CD4-positive, alpha-beta T cell treated with Interleukin-1 beta for 1 hour (primary cell): ENCODE data around the gene RPRD1B.

Experiments
- DNase-seq, 2 donors: peaks; one replicate each; pipeline ENCODE4 v3.0.0-alpha.2; 2020 to 2022

RPRD1B gene

DNA sequence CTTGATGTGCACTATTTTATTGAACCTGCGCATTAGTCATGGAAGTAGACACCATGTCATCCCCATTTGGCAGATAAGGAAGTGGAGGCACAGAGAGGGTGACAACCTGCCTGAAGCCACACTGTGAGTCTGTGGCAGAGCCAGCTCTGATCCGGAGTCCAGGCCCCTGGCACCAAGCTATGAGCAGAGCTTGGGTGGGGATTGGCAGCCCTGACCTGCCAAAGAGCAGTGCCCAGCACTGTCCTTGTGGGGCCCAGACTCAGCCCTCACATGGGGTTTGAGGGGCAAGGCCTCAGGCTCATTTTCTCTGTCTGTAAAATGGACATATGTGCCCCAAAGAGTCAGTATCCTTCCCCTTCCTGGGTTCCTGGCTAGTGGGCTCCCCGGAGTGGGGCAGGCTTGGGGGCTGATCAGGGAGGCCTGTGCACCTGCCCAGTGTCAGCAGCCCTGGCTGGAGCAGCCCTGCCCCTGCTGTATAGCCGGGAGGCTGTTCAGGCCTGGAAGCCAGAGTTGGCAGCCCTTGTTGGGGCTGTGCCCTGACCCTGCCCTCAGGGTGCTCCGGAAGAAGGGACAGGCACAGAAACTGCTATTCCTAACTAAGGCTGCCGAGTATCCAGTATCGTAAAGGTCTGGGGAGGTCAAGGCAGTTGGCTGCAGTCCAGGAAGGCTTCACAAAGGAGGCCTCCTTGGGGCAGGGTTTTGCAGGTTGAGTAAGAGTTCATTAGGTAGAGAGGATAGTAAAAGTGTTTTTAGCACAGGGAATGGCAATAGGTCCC is 92.8 kb downstream of the RPRD1B start:
- no peak for DNase-seq

DNA sequence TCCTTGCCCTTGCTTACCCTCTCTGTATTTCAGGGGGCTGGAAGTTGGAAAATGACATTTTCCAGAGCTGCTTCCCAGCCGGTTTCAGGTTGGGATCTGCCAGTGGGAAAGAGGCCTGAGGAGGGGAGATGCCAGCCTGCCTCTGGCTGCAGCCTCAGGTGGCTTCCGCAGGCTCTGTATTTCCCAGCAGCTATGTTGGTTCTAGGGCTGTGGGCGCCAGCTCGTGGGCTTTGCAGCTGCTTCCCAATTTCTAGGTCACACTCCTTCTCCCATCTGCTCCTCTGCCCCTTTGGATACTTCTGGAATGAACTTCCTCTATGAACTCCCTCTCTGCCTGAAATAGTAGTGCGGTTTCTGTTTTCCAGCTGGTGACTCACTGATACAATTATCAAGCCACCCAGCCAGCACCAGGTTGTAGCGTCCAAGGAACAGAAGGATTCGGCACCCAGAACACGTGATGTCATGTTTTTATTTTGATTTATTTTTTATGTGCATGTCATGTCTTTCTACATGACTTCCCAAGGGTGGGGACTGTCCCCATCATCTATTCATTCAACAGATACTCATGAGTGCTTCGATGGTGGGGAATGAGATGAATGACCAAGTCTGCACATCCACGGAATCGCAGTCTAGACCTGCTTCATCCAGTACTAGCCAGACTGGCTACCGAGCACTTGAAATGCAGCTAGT is 93.5 kb downstream of the RPRD1B start:
- no peak for DNase-seq

DNA sequence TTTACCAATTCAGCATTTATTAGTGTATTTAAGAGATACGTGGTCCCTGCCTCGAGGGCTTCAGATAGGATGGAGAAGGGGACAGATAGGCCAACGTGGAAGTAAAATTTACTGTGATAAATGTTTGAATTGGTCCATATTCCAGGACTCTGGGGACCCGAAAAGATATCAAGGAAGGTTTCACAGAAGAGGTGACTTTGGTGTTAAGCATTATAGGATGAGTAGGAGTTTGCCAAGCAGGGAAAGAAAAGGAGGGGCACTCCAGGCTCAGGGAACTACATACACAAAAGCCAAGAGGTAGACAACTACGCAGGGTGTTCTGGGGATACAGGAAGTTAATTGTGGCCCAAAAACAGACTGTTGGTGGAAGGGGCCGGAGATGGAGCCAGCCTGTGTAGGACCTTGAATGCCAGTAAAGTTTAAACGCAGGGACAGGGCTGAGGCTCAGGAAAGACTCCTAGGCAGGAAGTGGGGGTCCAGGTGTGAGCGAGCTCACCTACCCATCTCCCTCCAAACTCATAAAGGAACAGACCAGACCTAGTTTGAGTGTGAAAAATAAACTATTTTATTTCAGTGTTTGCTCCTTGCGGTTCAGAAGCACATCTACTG is 94.5 kb downstream of the RPRD1B start:
- DNase-seq, result no peak

DNA sequence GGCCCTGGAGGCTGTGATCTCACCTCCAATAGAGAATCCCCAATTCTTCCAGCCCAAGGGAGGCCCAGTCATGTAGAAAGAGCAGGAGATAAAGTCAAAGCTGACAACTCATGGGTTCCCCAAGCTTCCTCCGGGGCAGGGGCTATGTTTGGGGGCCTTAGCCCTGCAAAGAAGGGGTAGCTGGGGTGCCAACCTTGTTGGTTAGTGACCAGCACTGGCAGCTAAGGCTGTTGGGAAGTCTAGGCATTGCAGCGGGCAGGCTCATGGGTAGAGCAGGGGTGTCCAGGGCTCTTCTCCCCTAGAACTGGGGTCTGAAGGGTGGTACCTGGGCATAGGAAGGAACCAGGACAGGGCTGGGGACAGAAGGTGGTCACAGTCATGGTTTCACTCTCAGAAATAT is 95.1 kb downstream of the RPRD1B start:
- no peak for DNase-seq

- no peak for DNase-seq
Observed at GRCh38 chr20:38129248-38129865, 95.8 kb downstream of the RPRD1B start.

DNA sequence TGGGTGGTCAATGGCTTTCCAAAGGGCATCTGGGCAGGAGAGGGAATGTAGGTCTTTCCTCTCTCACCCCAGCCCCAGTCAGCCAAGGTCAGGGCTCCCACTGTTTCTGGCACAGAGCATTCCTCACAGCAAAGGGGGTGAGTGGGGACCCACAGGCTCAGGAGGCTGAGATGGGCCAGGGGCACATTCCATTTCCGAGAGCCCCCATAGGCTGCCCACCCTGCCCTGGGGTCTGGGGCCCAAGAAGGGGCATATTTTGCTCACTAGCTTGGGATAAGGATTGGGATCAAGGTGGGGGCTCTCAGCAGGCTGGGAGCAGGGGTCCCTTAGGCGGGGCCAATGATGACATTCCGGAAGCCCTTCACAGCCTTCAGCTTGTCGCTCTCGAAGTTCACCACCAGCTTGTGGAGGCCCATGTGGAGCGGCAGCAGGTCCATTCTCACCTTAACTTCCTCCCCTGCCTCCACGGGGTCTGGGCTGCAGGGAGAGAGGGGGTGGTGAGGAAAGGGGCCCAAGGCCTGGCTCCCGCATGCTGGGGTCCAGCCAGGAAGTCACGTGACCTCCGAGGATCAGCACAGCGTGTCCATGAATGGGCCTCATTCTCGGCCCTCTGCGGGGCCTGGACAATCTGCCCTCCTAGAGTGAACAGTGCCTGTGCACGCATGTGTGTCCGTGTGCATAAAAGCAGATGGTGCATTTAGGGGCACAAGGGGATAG is 96.5 kb downstream of the RPRD1B start:
- no peak for DNase-seq

DNA sequence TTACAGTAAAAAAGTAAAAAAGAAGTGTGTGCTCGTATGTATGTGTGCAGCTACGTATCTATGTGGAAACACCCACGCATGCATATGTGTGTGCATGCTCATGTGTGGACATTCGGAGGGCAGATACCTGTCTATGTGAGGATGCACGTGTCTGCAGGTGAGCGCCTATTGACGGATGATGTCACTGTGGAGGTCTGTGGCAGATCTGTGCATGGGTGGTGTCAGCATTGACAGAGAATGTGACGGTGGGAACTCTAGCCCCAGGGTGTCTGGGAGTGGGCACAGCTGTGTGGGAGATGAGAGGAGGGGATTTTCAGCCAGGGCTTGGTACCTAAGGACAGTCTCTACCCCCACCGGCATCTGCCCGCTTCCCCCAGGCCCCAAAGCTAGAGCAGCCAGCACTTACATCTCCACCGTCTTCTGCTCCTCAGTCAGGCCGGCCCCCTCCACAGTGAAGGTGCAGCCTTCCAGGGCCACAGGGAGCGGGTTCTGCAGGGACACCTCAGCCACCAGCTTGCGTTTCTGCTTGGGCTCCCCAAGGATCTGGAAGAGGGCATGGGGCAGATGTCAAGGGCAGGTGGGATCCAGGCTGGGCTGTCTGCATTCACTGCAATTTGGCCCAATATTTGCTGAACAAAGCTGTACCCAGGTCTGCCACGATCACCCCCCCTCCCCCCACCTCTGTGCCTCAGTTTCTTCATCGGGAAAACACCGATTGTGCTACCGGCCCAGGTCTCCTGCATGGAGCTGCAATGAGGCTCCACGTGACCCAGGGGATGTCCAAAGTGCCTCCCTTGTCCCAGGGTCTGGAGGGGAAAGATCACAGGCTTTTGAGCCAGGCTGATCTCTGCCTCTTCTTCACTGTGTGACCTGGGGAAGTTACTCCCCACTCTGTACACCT is 97.4 kb downstream of the RPRD1B start:
- DNase-seq, result no peak

DNA sequence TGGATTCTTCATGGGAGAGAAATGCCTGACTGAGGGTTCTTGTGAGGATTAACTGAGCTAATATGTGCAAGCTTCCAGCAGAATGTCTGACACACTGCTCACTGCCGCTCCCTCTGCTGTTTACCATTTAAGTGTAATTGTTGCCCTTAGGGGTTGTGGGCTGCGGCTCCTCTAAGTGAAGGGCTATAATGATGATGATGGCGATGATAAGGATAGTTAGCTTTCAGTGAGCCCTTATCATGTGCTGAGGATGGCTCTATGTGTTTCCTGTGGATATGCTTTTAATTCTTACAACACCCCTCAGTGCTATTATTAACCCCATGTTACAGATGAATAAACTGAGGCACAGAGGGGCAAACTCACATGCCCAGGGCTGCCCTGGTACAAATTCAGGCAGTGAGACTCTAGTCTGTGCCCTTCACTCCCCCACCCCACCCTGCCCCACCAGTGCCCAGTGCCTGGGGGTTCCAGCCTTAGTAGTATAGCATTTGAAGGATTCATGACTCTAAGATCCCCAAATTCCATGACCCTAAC is 98.1 kb downstream of the RPRD1B start:
- no peak for DNase-seq

DNA sequence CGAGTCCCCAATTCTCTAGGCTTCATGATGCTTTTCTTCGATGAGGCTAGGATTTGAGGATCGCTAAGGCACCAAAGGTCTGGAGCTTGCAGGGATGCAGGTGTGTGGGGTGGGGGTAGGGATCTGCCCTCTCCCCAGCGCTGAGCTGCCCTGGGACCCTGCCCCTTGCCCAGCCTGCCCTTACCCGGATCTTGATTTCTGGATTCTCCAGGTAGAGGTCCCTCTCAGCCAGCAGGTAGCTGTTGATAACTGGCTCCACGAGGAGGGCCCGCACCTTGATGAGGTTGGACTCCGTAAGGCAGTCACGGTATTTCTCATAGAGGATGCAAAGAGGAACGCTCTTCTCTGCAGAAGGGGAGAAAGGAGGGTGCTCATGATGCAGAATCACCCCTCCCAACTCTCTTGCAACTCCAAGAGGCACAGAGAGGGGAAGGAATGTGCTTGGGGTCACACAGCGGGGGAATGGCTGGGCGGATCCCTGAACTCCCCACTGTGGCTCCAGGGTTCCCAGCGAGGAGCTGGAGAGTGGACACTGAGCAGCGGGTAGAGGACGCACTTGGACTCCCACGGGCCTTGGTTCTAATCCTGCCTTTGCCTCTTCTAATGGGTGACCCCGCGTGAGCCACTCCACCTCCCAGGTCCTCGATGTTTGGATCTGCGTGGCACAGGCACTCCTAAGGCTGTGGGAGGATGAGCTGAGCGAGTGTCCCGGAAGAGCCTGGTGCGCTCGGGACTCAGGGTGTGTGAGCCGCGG is 98.8 kb downstream of the RPRD1B start:
- no peak for DNase-seq

GRCh38 chr20:38132910-38133501 is 99.5 kb downstream of the RPRD1B start:
- no peak for DNase-seq

DNA sequence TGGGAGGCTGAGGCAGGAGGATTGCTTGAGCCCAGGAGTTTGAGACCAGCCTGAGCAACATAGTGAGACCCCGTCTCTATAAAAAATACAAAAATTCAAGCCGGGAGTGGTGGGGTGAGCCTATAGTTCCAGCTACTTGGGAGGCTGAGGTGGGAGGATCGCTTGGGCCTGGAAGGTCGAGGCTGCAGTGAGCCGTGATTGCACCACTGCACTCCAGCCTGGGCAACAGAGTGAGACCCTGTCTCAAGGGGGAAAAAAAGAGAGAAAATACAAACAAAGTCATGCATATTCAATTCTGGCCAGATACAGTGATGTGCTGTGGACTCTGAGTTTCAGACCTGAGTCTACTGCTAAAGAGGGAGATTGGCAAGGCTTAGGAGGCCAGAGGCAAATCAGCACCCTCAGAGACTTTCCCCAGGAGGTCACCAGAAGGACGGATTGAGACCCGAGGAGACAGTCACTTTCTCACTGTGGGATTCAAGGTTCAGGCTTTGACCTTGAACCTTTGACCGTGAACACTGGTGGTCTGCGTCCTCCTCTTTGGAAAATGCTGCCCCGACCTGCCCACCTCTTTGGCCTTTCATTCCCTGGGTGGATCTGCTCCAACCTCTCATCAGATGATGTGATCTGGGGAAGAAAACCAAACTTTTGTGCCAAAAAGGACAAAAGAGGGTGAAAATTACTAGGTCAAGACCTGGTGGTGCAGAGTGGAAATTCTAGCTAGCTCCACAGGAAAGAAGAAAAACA is 100.3 kb downstream of the RPRD1B start:
- no peak for DNase-seq

DNA sequence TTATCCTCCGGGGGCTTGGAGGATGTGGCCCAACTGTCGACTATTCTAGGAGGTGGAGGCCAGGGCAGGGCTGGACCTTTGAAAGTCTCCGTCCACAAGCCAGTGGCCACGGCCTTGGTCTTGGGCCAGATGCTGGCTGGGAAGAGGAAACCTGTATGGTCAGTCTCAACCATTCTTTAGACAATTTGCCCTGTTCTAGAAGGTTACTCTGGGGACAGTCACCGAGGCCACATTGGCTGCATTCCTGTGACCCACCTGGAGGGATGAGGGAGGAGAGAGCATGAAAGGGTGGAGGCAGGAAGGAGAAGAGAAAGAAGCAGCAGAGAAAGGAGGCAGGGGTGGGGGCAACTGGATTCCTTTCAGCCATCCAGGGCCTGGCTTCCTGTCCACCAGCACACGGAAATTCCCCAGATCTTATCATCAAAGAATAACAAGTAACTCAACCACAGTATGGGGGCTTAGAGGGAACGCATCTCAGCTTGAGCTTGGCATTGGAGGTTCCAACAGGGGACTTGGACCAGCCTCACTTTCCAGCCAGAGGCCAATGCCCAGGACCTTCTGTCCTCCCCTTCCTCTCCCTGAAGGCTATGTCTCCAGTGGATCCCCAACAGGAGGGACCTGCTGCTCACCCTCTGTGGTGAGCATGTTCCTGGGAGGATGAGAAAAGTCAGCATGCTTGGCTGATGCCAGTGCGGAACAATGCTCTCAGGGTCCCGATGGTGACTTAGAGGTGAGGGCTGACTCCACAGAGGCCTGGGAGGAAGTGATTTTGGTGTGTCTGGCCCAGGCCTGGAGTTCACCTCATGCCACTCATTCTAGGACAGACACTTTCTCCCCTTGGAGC is 101.1 kb downstream of the RPRD1B start:
- no peak for DNase-seq

DNA sequence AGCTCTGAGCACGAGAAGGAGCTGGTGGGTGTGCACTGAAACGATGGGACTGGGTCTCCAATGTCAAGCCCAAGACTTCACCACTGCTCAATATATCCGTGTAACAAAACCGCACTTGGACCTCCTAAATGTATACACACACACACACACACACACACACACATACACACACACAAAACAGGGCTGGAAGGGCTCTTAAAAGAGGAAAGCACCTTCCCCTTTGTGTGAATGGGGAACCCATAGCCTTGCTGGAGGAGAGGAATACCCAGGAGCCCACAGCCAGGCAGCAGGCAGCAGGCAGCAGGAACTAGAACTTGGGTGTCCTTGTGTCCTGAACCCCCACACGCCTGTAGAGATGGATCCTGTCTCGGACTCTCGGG is 101.7 kb downstream of the RPRD1B start:
- DNase-seq, result no peak

GRCh38 chr20:38135651-38136420 is 102.3 kb downstream of the RPRD1B start:
- DNase-seq, result no peak

DNA sequence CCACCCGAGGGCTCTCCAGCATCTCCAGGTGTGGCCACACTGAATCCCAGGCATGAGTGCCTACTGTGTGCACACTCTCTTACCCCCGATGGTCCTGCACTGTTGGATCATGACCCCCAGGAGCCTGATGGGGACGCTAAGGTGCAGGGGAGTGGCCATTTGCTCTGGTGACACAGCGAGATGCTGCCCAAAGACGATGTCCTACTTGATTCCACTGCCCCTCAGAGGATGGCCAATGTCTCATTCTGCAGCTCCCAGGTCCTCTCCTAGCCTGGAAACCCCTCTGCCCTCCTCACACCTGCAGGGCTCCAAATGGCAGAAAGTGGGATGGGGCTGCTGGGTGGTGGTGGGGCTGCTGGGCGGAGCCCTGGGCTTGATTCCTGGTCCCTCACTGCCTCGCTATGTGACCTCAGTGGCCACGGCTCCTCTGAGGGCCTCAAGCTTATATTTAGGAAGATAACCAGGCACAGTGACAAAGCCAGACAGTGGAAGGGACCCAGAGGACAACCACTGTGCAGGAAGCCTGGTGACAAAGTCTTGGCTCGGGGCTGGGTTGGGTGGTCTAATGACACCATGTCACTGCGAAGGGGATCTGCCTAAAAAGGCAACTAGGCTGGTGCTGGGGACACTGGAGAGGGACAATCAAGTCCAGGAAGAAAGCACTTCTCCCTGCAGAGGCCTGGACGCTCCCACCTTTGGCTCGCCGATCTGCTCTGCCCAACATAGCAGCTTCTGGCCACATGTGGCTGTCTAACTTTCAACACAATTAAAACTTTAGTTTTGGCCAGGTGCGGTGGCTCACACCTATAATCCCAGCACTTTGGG is 103.1 kb downstream of the RPRD1B start:
- no peak for DNase-seq

GRCh38 chr20:38137441-38138037 is 104.0 kb downstream of the RPRD1B start:
- DNase-seq, result no peak
